A673 (cell line): ENCODE data around the gene PARP3. TPM values are rescaled to one million over a fixed set of nuclear protein-coding genes. Genes with fewer than 3 reads are reported as not detected.

Source experiments
- BruUV-seq: library from RNA; stranded (reverse); fragments of 400-500 nt; replicated peaks from 2 replicates; lab custom pipeline; 2021; lab: Mats Ljungman, UMichigan
- CTCF ChIA-PET: fragments of 300-600 bp; sonication (Branson Sonifier 250); formaldehyde crosslinking; loops from one replicate; lab custom pipeline; 2022; ENCODE audit warnings: antibody characterized with exemption; lab: Charles Lee
- POLR2A ChIA-PET: fragments of 300-600 bp; sonication (Branson Sonifier 250); formaldehyde crosslinking; loops from one replicate; lab custom pipeline; 2022; ENCODE audit warnings: antibody characterized with exemption; ENCODE audit not compliant: low non-redundant PET; lab: Charles Lee
- DNase-seq: peaks from one replicate; pipeline ENCODE4 v3.0.0-alpha.2; 2015; ENCODE audit warnings: low spot score
- H3K27ac ChIP-seq: fragments of 200-600 bp; sonication (generic); 2 replicates; pipeline ENCODE4 v1.5.1; 2016; ENCODE audit warnings: mixed run types, low read depth, mild to moderate bottlenecking, mixed read lengths, antibody characterized with exemption, low read length; ENCODE audit not compliant: poor library complexity, severe bottlenecking
- H3K27me3 ChIP-seq: fragments of 200-600 bp; sonication (generic); replicated peaks from 2 replicates; pipeline ENCODE4 v1.6.1; 2017; ENCODE audit warnings: mixed run types, low read depth, mild to moderate bottlenecking, mixed read lengths, antibody characterized with exemption, low read length; ENCODE audit not compliant: insufficient read depth, poor library complexity
- H3K36me3 ChIP-seq: fragments of 200-600 bp; sonication (generic); 2 replicates; pipeline ENCODE4 v1.6.1; 2016; ENCODE audit warnings: mixed run types, mild to moderate bottlenecking, mixed read lengths, antibody characterized with exemption, low read length; ENCODE audit not compliant: insufficient read depth, poor library complexity, severe bottlenecking
- H3K4me1 ChIP-seq: fragments of 200-600 bp; sonication (generic); 2 replicates; pipeline ENCODE4 v1.6.1; 2017; ENCODE audit warnings: mixed run types, mild to moderate bottlenecking, mixed read lengths, antibody characterized with exemption, low read length; ENCODE audit not compliant: insufficient read depth, poor library complexity, severe bottlenecking
- H3K4me3 ChIP-seq: fragments of 200-600 bp; sonication (generic); 2 replicates; pipeline ENCODE4 v1.5.1; 2016; ENCODE audit warnings: low read depth, mixed run types, mild to moderate bottlenecking, mixed read lengths, low read length; ENCODE audit not compliant: poor library complexity, severe bottlenecking
- H3K9me3 ChIP-seq: fragments of 200-600 bp; sonication (generic); 2 replicates; pipeline ENCODE4 v1.6.1; 2016; ENCODE audit warnings: mixed run types, low read depth, mild to moderate bottlenecking, mixed read lengths, antibody characterized with exemption, low read length; ENCODE audit not compliant: poor library complexity, severe bottlenecking
- EZH2 ChIP-seq: fragments of 200-600 bp; sonication (generic); IDR thresholded peaks from 2 replicates; pipeline ENCODE4 v1.6.1; 2017; ENCODE audit warnings: borderline replicate concordance, low read depth, mild to moderate bottlenecking, mixed read lengths, antibody characterized with exemption, low read length; ENCODE audit not compliant: poor library complexity, severe bottlenecking
- intact Hi-C: fragments of 100-400 bp; cut with micrococcal nuclease; formaldehyde crosslinking; loops from one replicate; pipeline ENCODE4 v1.10.0; 2022; ENCODE audit not compliant: unreplicated experiment
- total RNA-seq: library from RNA; stranded (reverse); gene quantifications from 2 replicates; pipeline ENCODE4 v1.2.3, GENCODE V29; 2021
- TF ChIP-seq, protein P1 (sequence below): fragments of 300-800, 200-600 bp; sonication (generic); conservative IDR thresholded peaks from 2 replicates; pipeline ENCODE4 v1.5.1; 2017; ENCODE audit warnings: low read depth, mild to moderate bottlenecking, antibody characterized with exemption, low read length, moderate library complexity, mixed read lengths

PARP3 gene
- total RNA-seq, 1 experiment from 2014 or later: 3.4 TPM

DNA sequence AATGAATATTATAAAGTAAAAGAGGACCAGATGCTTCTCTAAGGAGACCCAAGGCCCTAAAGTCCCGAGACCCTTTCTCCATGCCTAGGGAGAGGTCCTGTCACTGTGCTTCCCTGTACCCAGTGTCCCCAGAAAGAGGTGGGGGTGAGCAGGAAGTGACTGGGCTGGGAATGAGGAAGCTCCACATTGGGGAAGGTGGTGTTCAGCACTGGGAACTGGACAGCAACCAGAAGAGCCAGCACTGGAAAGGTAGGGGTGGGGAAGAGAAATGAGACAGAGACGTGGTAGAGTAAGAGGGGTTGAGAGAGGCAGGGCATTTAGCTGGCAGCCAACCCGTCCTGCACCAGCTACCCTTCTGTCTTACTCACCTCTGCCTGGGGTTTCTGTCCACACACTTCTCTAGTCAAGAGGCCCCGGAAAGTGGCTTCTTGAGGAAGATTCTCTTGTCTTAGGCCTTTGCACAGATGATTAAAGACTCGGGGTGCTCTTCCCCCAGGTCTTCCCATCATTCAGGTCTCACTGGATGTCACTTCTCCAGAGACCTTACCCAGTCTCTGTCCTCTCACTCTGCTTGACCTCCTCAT is 12.7 kb upstream of the PARP3 start:
- Histone ChIP-seq H3K27ac (no peak overlapping the region), H3K4me3 (no peak overlapping the region), H3K27me3 (no peaks in the 10 kb centered on the region), H3K36me3 (no peaks in the 10 kb centered on the region), H3K4me1 (no peaks in the 10 kb centered on the region), H3K9me3 (no peaks in the 10 kb centered on the region)
- intact Hi-C loops: no loop called here
- no TSS peak for BruUV-seq
- CTCF ChIA-PET: no interaction called here
- POLR2A ChIA-PET: no interaction called here
- TF ChIP-seq, protein P1, sequence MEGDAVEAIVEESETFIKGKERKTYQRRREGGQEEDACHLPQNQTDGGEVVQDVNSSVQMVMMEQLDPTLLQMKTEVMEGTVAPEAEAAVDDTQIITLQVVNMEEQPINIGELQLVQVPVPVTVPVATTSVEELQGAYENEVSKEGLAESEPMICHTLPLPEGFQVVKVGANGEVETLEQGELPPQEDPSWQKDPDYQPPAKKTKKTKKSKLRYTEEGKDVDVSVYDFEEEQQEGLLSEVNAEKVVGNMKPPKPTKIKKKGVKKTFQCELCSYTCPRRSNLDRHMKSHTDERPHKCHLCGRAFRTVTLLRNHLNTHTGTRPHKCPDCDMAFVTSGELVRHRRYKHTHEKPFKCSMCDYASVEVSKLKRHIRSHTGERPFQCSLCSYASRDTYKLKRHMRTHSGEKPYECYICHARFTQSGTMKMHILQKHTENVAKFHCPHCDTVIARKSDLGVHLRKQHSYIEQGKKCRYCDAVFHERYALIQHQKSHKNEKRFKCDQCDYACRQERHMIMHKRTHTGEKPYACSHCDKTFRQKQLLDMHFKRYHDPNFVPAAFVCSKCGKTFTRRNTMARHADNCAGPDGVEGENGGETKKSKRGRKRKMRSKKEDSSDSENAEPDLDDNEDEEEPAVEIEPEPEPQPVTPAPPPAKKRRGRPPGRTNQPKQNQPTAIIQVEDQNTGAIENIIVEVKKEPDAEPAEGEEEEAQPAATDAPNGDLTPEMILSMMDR: no peak
- TF ChIP-seq EZH2: no peak
- DNase-seq: no peak

DNA sequence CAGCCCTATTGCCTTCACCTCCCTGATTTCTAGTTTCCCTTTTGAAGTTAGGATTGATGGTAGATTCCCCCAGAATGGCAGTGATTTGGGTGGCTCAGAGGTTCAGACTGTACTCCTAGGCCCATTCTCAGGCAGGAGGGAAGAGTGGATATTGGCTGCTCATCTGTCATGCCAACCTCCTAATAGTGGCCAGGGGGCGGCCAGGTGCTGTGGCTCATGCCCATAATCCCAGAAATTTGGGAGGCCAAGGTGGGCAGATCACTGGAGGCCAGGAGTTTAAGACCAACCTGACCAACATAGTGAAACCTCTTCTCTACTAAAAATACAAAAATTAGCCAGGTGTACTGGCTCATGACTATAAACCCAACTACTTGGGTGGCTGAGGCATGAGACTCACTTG is 11.7 kb upstream of the PARP3 start:
- TF ChIP-seq EZH2: no peak
- TF ChIP-seq, protein P1: no peak
- Histone ChIP-seq H3K4me3 (no peak overlapping the region), H3K9me3 (no peaks in the 10 kb centered on the region), H3K27me3 (no peaks in the 10 kb centered on the region), H3K27ac (no peak overlapping the region), H3K36me3 (no peaks in the 10 kb centered on the region), H3K4me1 (no peaks in the 10 kb centered on the region)
- no peak for DNase-seq
- CTCF ChIA-PET: no interaction called here
- no TSS peak for BruUV-seq
- POLR2A ChIA-PET: no interaction called here
- intact Hi-C loops: no loop called here

DNA sequence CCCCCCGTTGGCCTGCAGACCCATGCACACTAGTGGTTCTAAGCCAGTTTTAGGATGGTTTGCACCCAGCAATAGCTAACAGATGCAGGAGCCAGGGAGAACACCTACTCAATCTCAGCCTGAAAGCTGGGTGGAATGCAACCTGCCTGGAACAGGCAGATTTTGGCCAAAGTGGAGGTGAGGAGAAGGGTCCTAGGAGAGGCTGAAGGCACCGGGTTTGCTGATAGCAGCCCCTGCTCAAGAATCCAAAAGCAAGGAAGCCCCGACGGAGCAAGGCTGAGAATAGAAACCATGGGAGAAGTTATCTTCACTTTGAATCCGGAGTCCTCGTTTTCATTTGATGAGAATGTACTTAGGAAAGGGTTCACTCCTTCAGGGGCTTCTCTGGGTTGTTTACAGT is 10.4 kb upstream of the PARP3 start:
- DNase-seq: no peak
- Histone ChIP-seq H3K27me3 (no peaks in the 10 kb centered on the region), H3K4me3 (no peak overlapping the region), H3K4me1 (no peaks in the 10 kb centered on the region), H3K36me3 (no peaks in the 10 kb centered on the region), H3K27ac (no peak overlapping the region), H3K9me3 (no peaks in the 10 kb centered on the region)
- intact Hi-C loops: no loop called here
- ChIA-PET POLR2A (no interaction called here), CTCF (no interaction called here)
- BruUV-seq: no TSS peak
- TF ChIP-seq EZH2: no peak
